ENCODE results near the gene RNF180. TPM values are rescaled to one million over a fixed set of nuclear protein-coding genes. Genes with fewer than 3 reads are reported as not detected.
"Not testable (repeated sequence)": the region's sequence is repeated elsewhere in the genome, so short reads cannot be mapped to it uniquely, and the experiment has no call there.

The RNF180 gene
- total RNA-seq, 2 donors from 2014 or later = not detected

- no peak for ATAC-seq
- Mint-ChIP-seq H3K36me3 (no peaks in the 10 kb centered on the region), H3K27ac (no peak overlapping the region), H3K9me3 (no peaks in the 10 kb centered on the region)
- DNase-seq (ENCODE audit: low spot score in 2 of 2) = no peak
Observed at GRCh38 chr5:64210866-64211265, 45.2 kb downstream of the RNF180 start.

GRCh38 chr5:64213011-64213410 lies 47.4 kb downstream of the RNF180 start:
- Mint-ChIP-seq H3K27ac (no peak overlapping the region), H3K9me3 (no peaks in the 10 kb centered on the region), H3K36me3 (no peaks in the 10 kb centered on the region)
- ATAC-seq = no peak
- no peak for DNase-seq (ENCODE audit: low spot score in 2 of 2)

GRCh38 chr5:64213531-64213930 lies 47.9 kb downstream of the RNF180 start:
- DNase-seq (ENCODE audit: low spot score in 2 of 2) (no peak), ATAC-seq (no peak)
- no peaks in the 10 kb centered on the region for H3K9me3 Mint-ChIP-seq
- no peak overlapping the region for H3K27ac Mint-ChIP-seq
- no peaks in the 10 kb centered on the region for H3K36me3 Mint-ChIP-seq

GRCh38 chr5:64214132-64214531 lies 48.5 kb downstream of the RNF180 start:
- no peaks in the 10 kb centered on the region for H3K9me3 Mint-ChIP-seq
- H3K36me3 Mint-ChIP-seq = no peaks in the 10 kb centered on the region
- DNase-seq (ENCODE audit: low spot score in 2 of 2) (no peak), ATAC-seq (no peak)
- H3K27ac Mint-ChIP-seq = no peak overlapping the region

GRCh38 chr5:64221911-64222310 lies 56.3 kb downstream of the RNF180 start:
- H3K36me3 Mint-ChIP-seq = no peaks in the 10 kb centered on the region
- peaks cover 0 to 2% of the 10 kb centered on the region in 2 donors for H3K9me3 Mint-ChIP-seq
- no peak overlapping the region for H3K27ac Mint-ChIP-seq
- DNase-seq (ENCODE audit: low spot score in 2 of 2) = no peak
- no peak for ATAC-seq

GRCh38 chr5:64225286-64225981 lies 59.8 kb downstream of the RNF180 start:
- H3K9me3 Mint-ChIP-seq; H3K27ac Mint-ChIP-seq; ATAC-seq; DNase-seq (ENCODE audit: low spot score in 2 of 2); H3K36me3 Mint-ChIP-seq: not testable (repeated sequence)

GRCh38 chr5:64227131-64227537 lies 61.5 kb downstream of the RNF180 start:
- not testable (repeated sequence) for H3K9me3 Mint-ChIP-seq; ATAC-seq; H3K27ac Mint-ChIP-seq; H3K36me3 Mint-ChIP-seq; DNase-seq (ENCODE audit: low spot score in 2 of 2)

- Mint-ChIP-seq H3K27ac (no peak overlapping the region), H3K9me3 (peaks cover 0 to 2% of the 10 kb centered on the region in 2 donors), H3K36me3 (no peaks in the 10 kb centered on the region)
- no peak for ATAC-seq
- no peak for DNase-seq (ENCODE audit: low spot score in 2 of 2)
Observed at GRCh38 chr5:64229163-64229774, 63.6 kb downstream of the RNF180 start.

- peaks cover 0 to 10% of the 10 kb centered on the region in 2 donors for H3K9me3 Mint-ChIP-seq
- DNase-seq (ENCODE audit: low spot score in 2 of 2) = no peak
- no peaks in the 10 kb centered on the region for H3K36me3 Mint-ChIP-seq
- H3K27ac Mint-ChIP-seq = no peak overlapping the region
- ATAC-seq = no peak
Observed at GRCh38 chr5:64260756-64261155, 95.1 kb downstream of the RNF180 start.

GRCh38 chr5:64269164-64269563 lies 103.5 kb downstream of the RNF180 start:
- Mint-ChIP-seq H3K36me3 (no peaks in the 10 kb centered on the region), H3K9me3 (peaks cover 3 to 18% of the 10 kb centered on the region in 2 donors), H3K27ac (no peak overlapping the region)
- DNase-seq (ENCODE audit: low spot score in 2 of 2) (no peak), ATAC-seq (no peak)

- DNase-seq (ENCODE audit: low spot score in 2 of 2) (no peak), ATAC-seq (no peak)
- no peaks in the 10 kb centered on the region for H3K36me3 Mint-ChIP-seq
- peaks cover 7 to 9% of the 10 kb centered on the region in 2 donors for H3K9me3 Mint-ChIP-seq
- no peak overlapping the region for H3K27ac Mint-ChIP-seq
Observed at GRCh38 chr5:64273276-64273675, 107.6 kb downstream of the RNF180 start.

- no peak overlapping the region for H3K27ac Mint-ChIP-seq
- H3K9me3 Mint-ChIP-seq = peaks cover 28 to 37% of the 10 kb centered on the region in 2 donors
- DNase-seq (ENCODE audit: low spot score in 2 of 2) = no peak
- no peak for ATAC-seq
- H3K36me3 Mint-ChIP-seq = peaks cover 0 to 8% of the 10 kb centered on the region in 2 donors
Observed at GRCh38 chr5:64285188-64286130, 119.8 kb downstream of the RNF180 start.

GRCh38 chr5:64286381-64286780 lies 120.7 kb downstream of the RNF180 start:
- Mint-ChIP-seq H3K27ac (no peak overlapping the region), H3K9me3 (peaks cover 28 to 31% of the 10 kb centered on the region in 2 donors), H3K36me3 (peaks cover 0 to 8% of the 10 kb centered on the region in 2 donors)
- ATAC-seq = no peak
- DNase-seq (ENCODE audit: low spot score in 2 of 2) = no peak

GRCh38 chr5:64288496-64288895 lies 122.9 kb downstream of the RNF180 start:
- Mint-ChIP-seq H3K36me3 (peaks cover 5 to 15% of the 10 kb centered on the region in 2 donors), H3K9me3 (peaks cover 21 to 26% of the 10 kb centered on the region in 2 donors)
- DNase-seq (ENCODE audit: low spot score in 2 of 2); ATAC-seq; H3K27ac Mint-ChIP-seq: not testable (repeated sequence)

GRCh38 chr5:64292611-64293215 lies 127.1 kb downstream of the RNF180 start:
- Mint-ChIP-seq H3K27ac (no peak overlapping the region), H3K9me3 (peaks cover 12 to 17% of the 10 kb centered on the region in 2 donors), H3K36me3 (peaks cover 5 to 6% of the 10 kb centered on the region in 2 donors)
- no peak for DNase-seq (ENCODE audit: low spot score in 2 of 2)
- no peak for ATAC-seq

- Mint-ChIP-seq H3K9me3 (peaks cover 5 to 11% of the 10 kb centered on the region in 2 donors), H3K36me3 (peaks cover 5 to 6% of the 10 kb centered on the region in 2 donors), H3K27ac (no peak overlapping the region)
- no peak for ATAC-seq
- DNase-seq (ENCODE audit: low spot score in 2 of 2) = no peak
Observed at GRCh38 chr5:64295101-64295500, 129.5 kb downstream of the RNF180 start.

- Mint-ChIP-seq H3K9me3 (no peaks in the 10 kb centered on the region), H3K27ac (no peak overlapping the region), H3K36me3 (no peaks in the 10 kb centered on the region)
- no peak for DNase-seq (ENCODE audit: low spot score in 2 of 2)
- ATAC-seq = no peak
Observed at GRCh38 chr5:64298586-64298985, 132.9 kb downstream of the RNF180 start.
